Mammary epithelial cell (primary cell): ENCODE data around the gene IFT80.

Source experiments
- CTCF ChIP-seq, 2 donors: IDR thresholded peaks in 1 of 2; conservative IDR thresholded peaks in 1 of 2; 2 replicates each; pipeline ENCODE4 v1.5.1; 2011 to 2012; ENCODE audit warnings: inconsistent platforms in 2 of 2, low read length in 2 of 2, mild to moderate bottlenecking in 2 of 2, control low read depth in 1 of 2, low read depth in 1 of 2; ENCODE audit not compliant: insufficient read depth in 1 of 2; ENCODE audit errors: extremely low read depth in 1 of 2
- EZH2 ChIP-seq: IDR thresholded peaks from 2 replicates; pipeline ENCODE4 v1.6.1; 2012; ENCODE audit warnings: low read length, inconsistent platforms, borderline replicate concordance

GRCh38 chr3:160412477-160412876 is 13.5 kb upstream of the IFT80 start:
- no peak for TF ChIP-seq CTCF (conservative IDR thresholded peaks at IDR 0.05 in 1 of 2, IDR thresholded peaks at IDR 0.05 in 1 of 2; ENCODE audit: extremely low read depth in 1 of 2, insufficient read depth in 1 of 2, low read depth in 1 of 2, low read length in 2 of 2)
- TF ChIP-seq EZH2 = no peak
